ENCODE measurements around the gene KCNK1. TPM values are rescaled to one million over a fixed set of nuclear protein-coding genes. Genes with fewer than 3 reads are reported as not detected.

The KCNK1 gene
- total and polyA plus RNA-seq, 2 of the 4 experiments (the other 2 are of a cell fraction), result 0.90 to 1.6 TPM

DNA sequence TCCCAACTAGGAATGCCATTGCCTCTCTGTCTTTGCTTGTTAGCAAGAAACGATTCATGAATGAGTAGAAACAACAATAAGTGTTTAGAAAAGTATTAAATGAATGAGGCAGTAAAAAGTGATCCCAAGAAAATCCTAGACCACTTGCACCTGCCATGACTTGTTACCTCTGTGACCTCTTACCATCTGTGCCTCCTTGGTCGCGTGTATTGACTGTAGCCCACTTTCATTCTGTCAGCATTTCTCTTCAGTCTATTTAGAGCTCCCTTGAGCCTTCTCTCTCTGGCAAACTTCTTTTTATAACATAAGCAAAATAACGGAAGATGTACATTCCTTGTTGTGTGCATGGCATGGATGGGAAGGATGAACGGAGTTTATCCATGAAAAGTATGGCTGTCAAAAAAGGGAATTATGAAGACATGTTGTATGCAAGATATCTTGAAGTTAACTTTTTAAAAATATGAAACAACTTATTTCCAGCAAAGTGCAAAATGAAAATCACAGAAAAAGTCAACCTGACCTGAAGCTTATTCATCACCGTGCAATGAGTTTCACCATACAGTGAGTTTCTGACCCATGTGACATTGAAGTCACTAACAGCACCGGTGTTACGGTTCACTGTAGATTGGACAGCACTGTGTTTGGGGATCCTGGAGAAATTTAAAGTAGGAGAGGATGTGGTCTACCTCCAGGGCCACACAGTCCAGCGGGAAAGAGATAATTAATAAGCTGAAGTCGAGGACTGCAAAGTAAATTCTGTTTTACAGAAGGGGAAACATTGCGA is 47.7 kb downstream of the KCNK1 start:
- no peak for DNase-seq
- Histone ChIP-seq H2BK5ac (ENCODE audit: low read depth, low read length, poor library complexity, severe bottlenecking) (no peak overlapping the region), H2BK15ac (ENCODE audit: low read depth, low read length) (no peak overlapping the region), H3K4me3 (ENCODE audit: insufficient read depth, low read depth, low read length) (no peak overlapping the region), H3K9ac (ENCODE audit: low read depth, low read length) (no peak overlapping the region), H3K79me1 (ENCODE audit: low read depth in 1 of 2, low read length in 2 of 2) (no peaks in the 10 kb centered on the region), H4K5ac (ENCODE audit: low read depth, low read length) (no peak overlapping the region), H3K9me3 (ENCODE audit: control insufficient read depth, insufficient read depth, low read length) (peaks cover 3% of the 10 kb centered on the region; the same call in 1 of the 2 replicates), H3K36me3 (ENCODE audit: control insufficient read depth, insufficient read depth, low read length) (no peaks in the 10 kb centered on the region), H2BK120ac (ENCODE audit: low read depth, low read length) (no peak overlapping the region), H2AFZ (replicated peaks; ENCODE audit: low read length, poor library complexity) (no peak overlapping the region), H4K8ac (ENCODE audit: low read depth in 2 of 2, low read length in 2 of 2) (no peak overlapping the region), H3K27me3 (ENCODE audit: control insufficient read depth, insufficient read depth, low read length) (no peaks in the 10 kb centered on the region), H2AK9ac (replicated peaks; ENCODE audit: low read depth, low read length, poor library complexity) (no peak overlapping the region), H3K14ac (replicated peaks; ENCODE audit: low read depth, low read length) (no peak overlapping the region), H4K20me1 (ENCODE audit: insufficient read depth, low read length) (no peaks in the 10 kb centered on the region), H3K18ac (ENCODE audit: low read depth, low read length) (no peak overlapping the region), H2AK5ac (ENCODE audit: low read depth, low read length) (no peak overlapping the region), H3K27ac (ENCODE audit: insufficient read depth, low read length) (no peak overlapping the region), H3K23ac (ENCODE audit: low read depth, low read length) (no peak overlapping the region), H3K4ac (ENCODE audit: low read depth, low read length) (no peak overlapping the region), H3K9me1 (ENCODE audit: insufficient read depth, low read length) (no peaks in the 10 kb centered on the region), H3K4me1 (ENCODE audit: control insufficient read depth, insufficient read depth, low read length) (no peaks in the 10 kb centered on the region), H4K91ac (ENCODE audit: insufficient read depth, low read depth, low read length) (no peak overlapping the region), H3K4me2 (ENCODE audit: low read depth, low read length) (no peak overlapping the region), H2BK20ac (ENCODE audit: low read depth, low read length) (no peak overlapping the region), H3K56ac (ENCODE audit: extremely low read depth, insufficient read depth, low read length) (no peak overlapping the region)
- TF ChIP-seq, protein P1, sequence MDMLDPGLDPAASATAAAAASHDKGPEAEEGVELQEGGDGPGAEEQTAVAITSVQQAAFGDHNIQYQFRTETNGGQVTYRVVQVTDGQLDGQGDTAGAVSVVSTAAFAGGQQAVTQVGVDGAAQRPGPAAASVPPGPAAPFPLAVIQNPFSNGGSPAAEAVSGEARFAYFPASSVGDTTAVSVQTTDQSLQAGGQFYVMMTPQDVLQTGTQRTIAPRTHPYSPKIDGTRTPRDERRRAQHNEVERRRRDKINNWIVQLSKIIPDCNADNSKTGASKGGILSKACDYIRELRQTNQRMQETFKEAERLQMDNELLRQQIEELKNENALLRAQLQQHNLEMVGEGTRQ (IDR thresholded peaks at IDR 0.05; ENCODE audit: low read depth, low read length), result no peak
- TF ChIP-seq CHD1 (IDR thresholded peaks at IDR 0.05; ENCODE audit: low read depth, low read length), result no peak
- no peak for TF ChIP-seq MAZ (IDR thresholded peaks at IDR 0.05; ENCODE audit: borderline replicate concordance, low read depth, low read length)
- TF ChIP-seq, protein P2, sequence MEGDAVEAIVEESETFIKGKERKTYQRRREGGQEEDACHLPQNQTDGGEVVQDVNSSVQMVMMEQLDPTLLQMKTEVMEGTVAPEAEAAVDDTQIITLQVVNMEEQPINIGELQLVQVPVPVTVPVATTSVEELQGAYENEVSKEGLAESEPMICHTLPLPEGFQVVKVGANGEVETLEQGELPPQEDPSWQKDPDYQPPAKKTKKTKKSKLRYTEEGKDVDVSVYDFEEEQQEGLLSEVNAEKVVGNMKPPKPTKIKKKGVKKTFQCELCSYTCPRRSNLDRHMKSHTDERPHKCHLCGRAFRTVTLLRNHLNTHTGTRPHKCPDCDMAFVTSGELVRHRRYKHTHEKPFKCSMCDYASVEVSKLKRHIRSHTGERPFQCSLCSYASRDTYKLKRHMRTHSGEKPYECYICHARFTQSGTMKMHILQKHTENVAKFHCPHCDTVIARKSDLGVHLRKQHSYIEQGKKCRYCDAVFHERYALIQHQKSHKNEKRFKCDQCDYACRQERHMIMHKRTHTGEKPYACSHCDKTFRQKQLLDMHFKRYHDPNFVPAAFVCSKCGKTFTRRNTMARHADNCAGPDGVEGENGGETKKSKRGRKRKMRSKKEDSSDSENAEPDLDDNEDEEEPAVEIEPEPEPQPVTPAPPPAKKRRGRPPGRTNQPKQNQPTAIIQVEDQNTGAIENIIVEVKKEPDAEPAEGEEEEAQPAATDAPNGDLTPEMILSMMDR (conservative IDR thresholded peaks at IDR 0.05; ENCODE audit: low read depth, low read length), result no peak
- no peak for TF ChIP-seq NFE2L2 (IDR thresholded peaks at IDR 0.05; ENCODE audit: low read depth, low read length)
- TF ChIP-seq BHLHE40 (IDR thresholded peaks at IDR 0.05; ENCODE audit: low read depth, low read length), result no peak
- TF ChIP-seq FOS (IDR thresholded peaks at IDR 0.05; ENCODE audit: low read depth, low read length), result no peak
- TF ChIP-seq RAD21 (IDR thresholded peaks at IDR 0.05; ENCODE audit: low read length), result no peak
- no peak for TF ChIP-seq RFX5 (IDR thresholded peaks at IDR 0.05; ENCODE audit: low read depth, low read length)
- TF ChIP-seq MAFK (IDR thresholded peaks at IDR 0.05; ENCODE audit: low read depth, low read length), result no peak
- no peak for TF ChIP-seq SMC3 (IDR thresholded peaks at IDR 0.05; ENCODE audit: low read depth, low read length)
- TF ChIP-seq MXI1 (IDR thresholded peaks at IDR 0.05; ENCODE audit: borderline replicate concordance, low read depth, low read length), result no peak
- intact Hi-C loops (cut with micrococcal nuclease), result no loop called here
- ATAC-seq (ENCODE audit: low read depth), result no peak
- no TSS peak for BruUV-seq (replicated peaks)
- CTCF ChIA-PET, result no interaction called here
- 76% methylated on average over 3 of the region's 11 CpGs; no CpG with 5 or more reads in 1 of the 2 experiments for WGBS, 2 experiments (ENCODE audit: extremely low coverage in 2 of 2, insufficient read length in 1 of 2)
- in situ Hi-C loops (cut with MboI; ENCODE audit: low sequenced_read_pairs), result no loop called here
- POLR2A ChIA-PET (ENCODE audit: unreplicated experiment), result no interaction called here
- dilution Hi-C loops (cut with HindIII; ENCODE audit: low sequenced_read_pairs, unreplicated experiment), result no loop called here

Measured in IMR-90 (cell line).